CD1c-positive myeloid dendritic cell (primary cell): ENCODE results near the gene TJP1.
"Not testable (repeated sequence)": the region's sequence is repeated elsewhere in the genome, so short reads cannot be mapped to it uniquely, and the experiment has no call there.

Experiments used
- DNase-seq: peaks from one replicate; pipeline ENCODE4 v3.0.0-alpha.2; 2016; ENCODE audit errors: extremely low spot score

Gene TJP1

DNA sequence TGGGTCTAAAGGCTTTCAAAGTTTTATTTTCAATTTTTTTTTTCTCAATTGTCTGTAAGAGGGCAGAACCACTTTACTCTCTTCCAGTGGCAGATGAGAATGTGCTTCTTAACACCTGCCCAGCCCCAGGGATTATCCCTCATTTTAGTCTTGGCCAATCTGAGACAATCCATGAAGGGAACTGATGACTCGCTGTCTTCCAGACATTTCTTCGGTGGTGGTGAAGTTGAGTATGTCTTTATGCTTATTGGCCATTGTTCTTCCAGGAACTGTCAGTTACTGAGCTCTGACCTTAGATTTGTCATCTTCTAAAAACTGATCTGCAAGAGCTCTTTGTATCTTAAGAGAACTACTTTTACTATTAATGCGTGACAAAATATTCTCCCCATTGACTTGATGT lies 139.5 kb downstream of the TJP1 start:
- no peak for DNase-seq

- no peak for DNase-seq
Measured at GRCh38 chr15:29682361-29682760, 139.9 kb downstream of the TJP1 start.

DNA sequence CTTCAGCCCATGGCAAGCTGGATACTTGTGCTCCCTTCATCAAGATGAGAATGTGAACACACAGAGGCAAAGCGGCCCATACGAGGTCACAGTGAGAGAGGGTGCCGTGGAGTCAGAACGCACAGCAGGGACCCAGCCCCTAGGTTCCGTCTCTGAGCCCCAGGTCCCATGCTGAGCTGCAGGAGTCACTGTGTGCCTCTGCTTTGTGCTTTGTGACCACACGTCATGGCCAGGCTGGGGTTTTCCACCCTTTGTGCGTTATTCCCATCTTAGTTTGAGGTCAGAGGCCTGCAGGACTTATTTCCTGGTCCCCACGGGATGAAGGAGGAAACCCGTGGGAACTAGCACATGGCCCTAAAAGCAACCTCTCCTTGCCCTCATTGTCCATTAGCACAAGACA lies 140.3 kb downstream of the TJP1 start:
- DNase-seq: no peak

DNA sequence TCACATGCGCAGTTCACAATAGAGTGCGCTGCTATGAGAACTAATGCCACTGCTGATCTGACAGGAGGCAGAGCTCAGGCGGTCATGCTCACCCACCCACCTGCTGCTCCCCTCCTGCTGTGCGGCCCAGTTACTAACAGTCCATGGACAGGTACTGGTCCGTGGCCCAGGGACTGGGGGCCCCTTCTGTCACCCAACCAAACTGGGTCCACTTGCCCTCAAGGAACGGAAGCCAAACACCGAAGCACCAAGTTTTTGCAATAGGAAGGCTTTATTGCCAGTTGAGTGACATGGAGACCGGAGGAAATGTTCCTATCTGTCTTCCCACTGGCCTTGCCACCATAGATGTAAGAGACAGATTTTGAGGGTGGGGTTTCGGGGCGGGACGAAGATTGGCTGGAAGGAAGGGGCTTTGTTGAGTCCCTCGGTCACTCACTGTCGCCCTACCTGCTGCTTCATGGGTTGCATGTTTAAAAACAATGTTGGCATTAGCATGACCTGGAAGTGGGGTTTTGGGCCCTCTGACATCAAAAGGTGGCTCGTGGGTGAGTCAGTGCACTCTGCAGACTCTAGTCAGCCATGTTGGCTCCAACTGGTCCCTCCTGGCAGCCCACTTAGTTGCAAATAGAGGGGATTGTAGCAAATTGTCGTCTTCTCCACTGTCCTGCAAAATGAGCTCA lies 141.0 kb downstream of the TJP1 start:
- DNase-seq: no peak

GRCh38 chr15:29680465-29681165 lies 141.7 kb downstream of the TJP1 start:
- no peak for DNase-seq

GRCh38 chr15:29678504-29679034 lies 143.7 kb downstream of the TJP1 start:
- DNase-seq: no peak

GRCh38 chr15:29677871-29678461 lies 144.3 kb downstream of the TJP1 start:
- DNase-seq: no peak

GRCh38 chr15:29677455-29677854 lies 144.8 kb downstream of the TJP1 start:
- DNase-seq: no peak

DNA sequence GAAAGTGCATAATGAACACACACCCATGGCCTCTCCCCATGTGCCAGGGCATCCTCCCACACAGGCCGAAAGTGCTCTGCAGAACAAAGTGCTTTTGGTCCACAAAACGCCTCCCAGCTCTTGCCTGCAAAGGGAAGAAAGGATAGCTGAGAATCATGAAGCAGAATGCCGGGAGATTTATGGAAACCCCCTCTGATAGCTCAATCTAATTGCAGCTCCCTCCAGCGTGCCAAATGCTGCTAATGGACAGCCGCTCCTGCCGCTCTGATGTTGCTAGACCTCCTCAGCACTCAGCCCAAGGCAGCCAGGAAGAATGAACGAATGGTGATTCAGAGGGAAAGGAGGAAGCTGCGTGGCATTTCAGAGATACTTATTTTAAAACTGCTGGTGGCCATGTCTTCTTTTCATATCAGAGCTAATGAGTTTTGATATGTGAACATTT lies 145.3 kb downstream of the TJP1 start:
- DNase-seq: no peak

GRCh38 chr15:29676374-29676960 lies 145.8 kb downstream of the TJP1 start:
- not testable (repeated sequence) for DNase-seq

GRCh38 chr15:29675791-29676301 lies 146.4 kb downstream of the TJP1 start:
- DNase-seq: no peak

- no peak for DNase-seq
Measured at GRCh38 chr15:29674661-29675533, 147.4 kb downstream of the TJP1 start.

DNA sequence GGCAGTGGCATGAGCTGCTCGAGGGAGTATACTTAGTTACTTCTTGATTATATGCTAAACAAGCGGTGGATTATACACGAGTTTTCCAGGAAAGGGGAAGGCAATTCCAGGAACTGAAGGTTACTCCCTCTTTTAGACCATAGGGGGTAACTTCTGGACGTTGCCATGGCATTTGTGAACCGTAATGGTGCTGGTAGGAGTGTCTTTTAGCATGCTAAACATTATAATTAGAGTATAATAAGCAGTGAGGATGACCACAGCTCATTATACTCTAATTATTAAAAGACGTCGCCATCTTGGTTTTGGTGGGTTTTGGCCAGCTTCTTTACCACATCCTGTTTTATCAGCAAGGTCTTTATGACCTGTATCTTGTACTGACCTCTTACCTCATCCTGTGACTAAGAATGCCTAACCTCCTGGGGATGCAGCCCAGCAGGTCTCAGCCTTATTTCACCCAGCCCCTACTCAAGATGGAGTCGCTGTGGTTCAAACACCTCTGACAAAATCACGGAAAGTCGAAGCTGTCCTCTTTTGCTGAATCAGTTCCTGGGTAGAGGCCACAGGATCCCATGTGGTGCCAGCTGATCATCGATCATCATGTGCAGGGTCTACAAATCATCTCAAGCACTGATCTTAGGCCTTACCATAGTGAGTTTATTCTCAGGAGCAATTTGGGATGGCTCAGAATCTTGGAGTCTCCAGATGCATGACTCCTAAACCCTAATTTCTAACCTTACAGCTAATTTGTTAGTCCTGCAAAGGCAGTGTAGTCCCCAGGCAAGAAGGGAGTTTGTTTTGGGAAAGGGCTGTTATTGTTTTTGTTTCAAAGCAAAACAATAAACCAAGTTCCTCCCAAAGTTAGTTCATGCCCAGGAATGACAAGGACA lies 149.1 kb downstream of the TJP1 start:
- DNase-seq: no peak

DNA sequence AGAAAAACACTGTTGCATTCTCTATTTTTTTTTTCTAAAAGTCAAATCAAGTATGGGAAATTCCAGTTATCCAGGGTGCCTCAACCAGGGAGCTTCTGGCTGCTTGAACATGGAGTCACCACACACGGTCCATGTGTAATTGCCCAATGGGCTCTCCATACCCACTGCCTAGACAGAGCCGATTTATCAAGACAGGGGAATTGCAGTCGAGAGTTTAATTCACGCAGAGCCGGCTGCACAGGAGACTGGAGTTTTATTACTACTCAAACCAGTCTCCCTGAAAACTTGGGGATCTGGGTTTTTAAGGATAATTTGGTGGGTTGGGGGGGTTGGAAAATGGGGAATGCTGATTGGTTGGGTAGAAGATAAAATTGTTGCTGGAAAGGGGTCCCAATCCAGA lies 149.8 kb downstream of the TJP1 start:
- no peak for DNase-seq

- DNase-seq: not testable (repeated sequence)
Measured at GRCh38 chr15:29672046-29672445, 150.2 kb downstream of the TJP1 start.

- no peak for DNase-seq
Measured at GRCh38 chr15:29670998-29671981, 151.0 kb downstream of the TJP1 start.

DNA sequence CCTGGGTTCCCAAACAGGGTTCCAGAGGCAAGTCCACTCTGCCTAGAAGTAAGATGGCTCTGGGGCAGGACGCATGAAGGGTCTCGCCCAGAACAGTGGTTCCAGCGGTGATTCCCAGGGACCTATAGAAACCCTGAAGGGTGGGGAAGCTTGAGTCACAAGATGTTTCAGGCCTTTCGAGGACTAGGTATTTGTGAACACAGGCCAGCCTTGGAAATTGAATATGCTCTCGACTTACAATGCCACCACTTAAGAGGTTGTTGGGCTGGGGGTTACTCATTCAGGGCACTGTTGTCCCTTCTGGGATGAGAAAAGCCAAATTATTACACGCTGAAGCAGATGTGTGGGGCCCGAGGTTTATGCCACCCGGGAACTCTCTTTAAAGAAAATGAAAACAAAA lies 152.0 kb downstream of the TJP1 start:
- DNase-seq: no peak

GRCh38 chr15:29669823-29670222 lies 152.4 kb downstream of the TJP1 start:
- no peak for DNase-seq

DNA sequence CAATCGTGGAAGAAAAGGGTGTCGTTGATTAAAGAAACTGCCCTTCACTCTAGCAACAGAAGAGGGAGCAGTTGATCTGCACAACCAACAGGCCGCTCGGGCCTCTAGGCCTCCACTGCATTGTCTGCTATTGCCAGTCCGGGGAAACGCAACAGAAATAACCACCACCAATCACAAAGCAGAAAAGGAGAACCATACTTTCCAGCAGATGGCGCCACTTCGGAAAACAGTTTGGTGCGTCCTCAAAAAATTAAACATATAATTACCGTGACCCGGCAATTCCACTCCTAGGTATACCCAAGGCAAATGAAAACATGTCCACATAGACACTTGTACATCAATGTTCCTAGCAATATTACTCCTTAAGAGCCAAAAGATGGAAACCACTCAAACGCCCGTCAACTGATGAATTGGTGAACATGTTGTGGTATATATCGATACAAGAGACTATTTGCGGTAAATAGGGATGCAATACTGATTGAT lies 154.1 kb downstream of the TJP1 start:
- peak; percentile 1 for DNase-seq
